HFF-Myc (cell line): ENCODE results near the gene HLA-DMA.

ENCODE experiments used
- DNase-seq: peaks from one replicate; pipeline ENCODE4 v3.0.0-alpha.2; 2011; ENCODE audit warnings: low read depth; ENCODE audit errors: extremely low read depth
- H3K4me3 ChIP-seq: replicated peaks from 2 replicates; pipeline ENCODE4 v1.5.1; 2011; ENCODE audit warnings: low read depth, mild to moderate bottlenecking, control low read depth, low read length
- CTCF ChIP-seq: IDR thresholded peaks from 2 replicates; pipeline ENCODE4 v1.5.1; 2012; ENCODE audit warnings: mild to moderate bottlenecking, low read depth, low read length, control low read depth; ENCODE audit errors: missing control alignments

Gene HLA-DMA

DNA sequence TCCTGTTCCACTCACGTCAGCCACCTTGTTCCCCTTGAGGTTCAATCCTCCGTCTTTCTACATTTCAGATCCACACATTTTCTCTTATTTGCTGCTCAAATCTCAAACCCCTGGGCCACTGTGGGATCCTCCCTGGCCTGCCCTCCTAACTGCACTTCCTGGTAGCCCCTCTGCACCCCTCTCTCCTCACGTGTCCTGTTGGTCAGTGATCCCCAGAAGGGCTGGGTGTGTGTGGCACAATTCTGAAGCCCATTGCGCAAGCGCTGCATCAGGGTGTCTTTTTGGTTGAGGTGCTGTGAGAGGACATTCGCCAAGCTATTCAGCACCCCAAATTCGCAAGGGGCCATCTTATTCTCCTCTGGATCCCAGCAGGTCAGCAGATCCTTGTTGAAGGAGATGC, 14.4 kb downstream of the HLA-DMA start:
- no peak for TF ChIP-seq CTCF
- no peak overlapping the region for H3K4me3 ChIP-seq
- DNase-seq = no peak

GRCh38 chr6:32937230-32937633, 15.7 kb downstream of the HLA-DMA start:
- DNase-seq = no peak
- TF ChIP-seq CTCF = no peak
- H3K4me3 ChIP-seq = no peak overlapping the region

DNA sequence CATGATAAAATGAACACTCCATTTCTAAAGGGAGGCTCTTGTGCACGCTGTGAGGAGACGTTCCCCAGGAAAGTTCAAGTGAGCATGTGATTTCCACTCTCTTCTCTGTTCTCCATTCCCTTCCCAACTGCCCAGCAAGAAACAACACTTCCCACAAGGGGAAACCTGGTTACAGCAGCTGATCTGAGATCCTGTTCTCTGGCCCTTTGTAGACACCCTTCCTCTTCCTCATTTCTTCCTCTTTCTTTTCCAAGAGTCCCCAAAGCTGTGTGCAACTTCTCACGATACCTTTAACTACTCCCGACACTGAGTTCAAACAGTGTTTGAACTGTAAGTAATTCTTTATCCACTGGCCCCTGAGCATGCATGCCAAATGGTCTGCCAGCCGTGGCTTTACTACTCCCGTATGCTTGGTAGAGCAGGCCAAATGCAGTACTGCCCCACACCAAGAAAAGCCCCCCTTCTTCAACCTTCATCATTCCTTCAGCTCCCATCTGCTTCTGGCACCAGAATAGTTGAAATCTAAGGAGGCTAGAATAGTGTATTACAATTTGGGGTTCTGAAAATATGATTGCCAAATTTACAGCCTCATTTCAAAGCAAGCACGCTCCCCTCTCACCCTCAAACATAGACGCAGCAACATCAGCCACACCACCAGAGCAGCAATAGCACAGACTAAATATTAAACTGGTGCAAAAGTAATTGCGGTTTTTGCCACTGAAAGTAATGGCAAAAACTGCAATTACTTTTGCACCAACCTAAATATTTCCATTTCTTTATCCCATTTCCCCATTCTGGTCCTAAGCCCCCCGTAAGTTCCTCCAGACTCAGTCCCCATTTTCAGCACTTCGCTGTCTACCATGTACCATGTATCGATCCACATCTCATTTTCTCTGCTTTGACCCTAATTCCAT, 16.4 kb downstream of the HLA-DMA start:
- H3K4me3 ChIP-seq = no peak overlapping the region
- DNase-seq = no peak
- TF ChIP-seq CTCF = no peak

GRCh38 chr6:32935551-32936238, 17.2 kb downstream of the HLA-DMA start:
- no peak overlapping the region for H3K4me3 ChIP-seq
- no peak for TF ChIP-seq CTCF
- DNase-seq = no peak

DNA sequence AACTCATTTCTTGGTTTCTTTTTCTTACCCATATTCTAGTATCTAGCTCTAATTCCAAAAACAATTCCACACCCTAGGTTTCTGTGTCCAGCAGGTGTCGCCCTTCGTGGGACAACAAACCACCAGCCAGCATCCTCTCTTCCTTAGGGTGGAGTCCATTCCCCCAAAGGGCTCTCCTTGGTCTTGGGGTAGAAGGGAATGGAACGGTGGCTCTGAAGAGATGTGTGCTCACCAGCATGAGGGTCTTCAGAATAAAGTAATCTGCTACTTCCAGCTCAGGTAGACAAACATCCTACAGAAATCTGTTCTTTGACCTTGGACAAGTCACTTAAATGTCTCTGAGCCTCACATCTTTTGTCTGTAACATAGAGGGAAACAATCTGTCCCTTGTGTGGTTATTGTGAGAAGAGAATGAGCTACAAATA, 19.2 kb downstream of the HLA-DMA start:
- peak; percentile 78 for TF ChIP-seq CTCF
- peak; percentile 41 for DNase-seq
- H3K4me3 ChIP-seq = no peak overlapping the region

DNA sequence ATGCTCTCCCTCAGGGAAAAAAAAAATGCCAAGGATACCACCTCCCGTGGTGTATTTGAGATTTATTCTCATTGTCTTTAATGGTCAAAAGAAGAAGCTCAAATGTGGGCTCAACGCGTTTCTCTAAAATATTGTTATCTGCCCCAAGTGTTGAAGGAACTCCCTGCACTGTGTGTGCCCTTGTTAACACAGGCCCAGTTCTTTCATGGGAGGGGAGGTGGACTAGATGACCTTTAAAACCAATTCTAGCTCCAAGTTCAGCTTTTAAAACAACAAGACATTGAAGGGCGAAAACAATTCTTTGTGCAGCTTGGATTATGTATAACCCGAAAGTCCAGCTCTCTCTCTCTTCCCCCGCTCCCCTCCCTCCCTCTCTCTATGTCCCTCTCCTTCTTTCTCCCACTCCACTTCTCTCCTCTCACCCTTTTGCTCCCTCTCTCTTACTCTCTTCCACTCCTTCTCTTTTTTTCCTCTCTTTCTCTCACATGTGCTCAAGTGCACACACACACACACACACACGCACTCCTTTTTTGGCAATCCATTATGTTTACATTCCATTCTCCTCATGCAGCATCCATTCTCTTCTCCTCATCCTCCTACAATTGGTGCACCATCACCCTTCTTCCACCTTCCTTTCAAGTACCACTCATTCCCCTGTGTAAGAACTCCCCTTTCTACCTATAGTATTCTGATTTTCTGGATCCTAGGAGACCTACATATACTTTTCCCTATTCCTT, 20.6 kb downstream of the HLA-DMA start:
- no peak for DNase-seq
- no peak for TF ChIP-seq CTCF
- no peak overlapping the region for H3K4me3 ChIP-seq
